Measurements from ENCODE around the gene RASAL1. TPM values are rescaled to one million over a fixed set of nuclear protein-coding genes. Genes with fewer than 3 reads are reported as not detected.
A peak's percentile ranks its signal among the peaks of the same experiment; 100 is the strongest.

RASAL1 gene
- total RNA-seq, 4 donors from 2014 or later: 1.7 TPM; not detected in 3

DNA sequence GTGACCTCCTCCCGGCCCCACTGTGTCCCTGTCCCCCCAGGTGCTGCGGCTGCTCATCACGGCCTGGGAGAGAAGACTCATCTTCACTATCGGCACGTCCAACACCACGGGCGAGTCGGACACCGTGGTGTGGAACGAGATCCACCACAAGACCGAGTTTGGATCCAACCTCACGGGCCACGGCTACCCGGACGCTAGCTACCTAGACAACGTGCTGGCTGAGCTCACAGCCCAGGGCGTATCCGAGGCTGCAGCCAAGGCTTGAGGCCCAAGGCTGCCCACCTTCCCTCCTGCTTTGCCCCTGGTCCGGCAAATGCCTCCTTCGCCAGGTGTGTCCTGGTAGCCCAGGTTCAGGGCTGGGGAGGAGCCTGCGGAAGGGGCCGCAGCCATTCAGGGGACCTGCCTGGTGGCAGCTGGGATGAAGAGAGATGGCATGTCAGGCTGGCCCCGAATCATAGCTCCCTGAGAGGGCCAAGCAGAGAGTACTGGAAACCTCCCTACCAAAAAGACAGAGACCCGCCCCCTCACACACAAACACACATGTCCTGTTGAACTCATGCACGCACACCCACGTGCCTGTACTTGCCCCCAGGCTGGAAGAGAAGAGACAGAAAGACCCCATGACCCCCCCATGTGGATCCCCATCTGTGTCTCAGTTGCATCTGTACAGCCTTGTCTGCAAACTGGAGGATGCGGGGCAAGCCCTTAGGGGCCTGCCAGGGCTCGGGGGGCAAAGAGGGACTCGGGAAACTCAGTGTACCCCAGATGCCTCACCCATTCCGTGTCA lies 38.7 kb downstream of the RASAL1 start:
- no peak for ATAC-seq
- 68 to 79% methylated on average over 4 of the region's 30 CpGs for WGBS, 2 donors (ENCODE audit: low coverage in 1 of 2)

DNA sequence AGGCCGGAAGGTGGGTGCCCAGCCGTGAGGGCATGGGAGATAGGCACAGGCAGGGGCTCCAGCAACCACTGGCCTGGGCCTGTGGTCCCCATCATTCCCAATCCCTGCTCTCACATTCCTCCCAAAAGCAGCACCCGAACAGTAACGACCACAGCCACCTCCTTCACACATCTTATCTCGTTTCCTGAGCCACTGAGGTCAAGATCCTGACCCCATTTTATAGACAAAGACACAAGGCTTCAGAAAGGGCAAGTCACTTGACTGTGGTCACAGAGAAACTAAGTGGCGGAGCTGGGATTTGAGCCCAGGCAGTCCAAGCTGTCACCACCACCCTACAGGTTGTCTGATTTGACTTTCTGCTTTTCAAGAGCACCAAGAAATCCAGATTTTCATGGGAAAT lies 40.2 kb downstream of the RASAL1 start:
- no peak for ATAC-seq
- peaks cover 79% of the 10 kb centered on the region for H3K27me3 ChIP-seq
- no peak overlapping the region for H3K27ac ChIP-seq
- no peaks in the 10 kb centered on the region for H3K9me3 ChIP-seq
- H3K4me1 ChIP-seq: peaks cover 0 to 19% (median 3%) of the 10 kb centered on the region in 3 donors
- H3K4me3 ChIP-seq: no peak overlapping the region
- no peak for TF ChIP-seq POLR2A (IDR thresholded peaks at IDR 0.05)
- TF ChIP-seq EP300 (IDR thresholded peaks at IDR 0.05): no peak
- no peak for TF ChIP-seq POLR2AphosphoS5 (IDR thresholded peaks at IDR 0.05)
- TF ChIP-seq, protein P1, sequence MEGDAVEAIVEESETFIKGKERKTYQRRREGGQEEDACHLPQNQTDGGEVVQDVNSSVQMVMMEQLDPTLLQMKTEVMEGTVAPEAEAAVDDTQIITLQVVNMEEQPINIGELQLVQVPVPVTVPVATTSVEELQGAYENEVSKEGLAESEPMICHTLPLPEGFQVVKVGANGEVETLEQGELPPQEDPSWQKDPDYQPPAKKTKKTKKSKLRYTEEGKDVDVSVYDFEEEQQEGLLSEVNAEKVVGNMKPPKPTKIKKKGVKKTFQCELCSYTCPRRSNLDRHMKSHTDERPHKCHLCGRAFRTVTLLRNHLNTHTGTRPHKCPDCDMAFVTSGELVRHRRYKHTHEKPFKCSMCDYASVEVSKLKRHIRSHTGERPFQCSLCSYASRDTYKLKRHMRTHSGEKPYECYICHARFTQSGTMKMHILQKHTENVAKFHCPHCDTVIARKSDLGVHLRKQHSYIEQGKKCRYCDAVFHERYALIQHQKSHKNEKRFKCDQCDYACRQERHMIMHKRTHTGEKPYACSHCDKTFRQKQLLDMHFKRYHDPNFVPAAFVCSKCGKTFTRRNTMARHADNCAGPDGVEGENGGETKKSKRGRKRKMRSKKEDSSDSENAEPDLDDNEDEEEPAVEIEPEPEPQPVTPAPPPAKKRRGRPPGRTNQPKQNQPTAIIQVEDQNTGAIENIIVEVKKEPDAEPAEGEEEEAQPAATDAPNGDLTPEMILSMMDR (IDR thresholded peaks at IDR 0.05): no peak
- no peaks in the 10 kb centered on the region for H3K36me3 ChIP-seq
- whole genome bisulfite sequencing, 2 donors (ENCODE audit: low coverage in 1 of 2): 45% methylated on average over 4 of the region's 6 CpGs; no CpG with 5 or more reads in 1 of the 2 donors

More for the DNA sequence above, 38.7 kb downstream of the RASAL1 start:
- Histone ChIP-seq H3K9me3 (no peaks in the 10 kb centered on the region), H3K36me3 (no peaks in the 10 kb centered on the region), H3K27me3 (peaks cover 79% of the 10 kb centered on the region), H3K4me1 (peaks cover 0 to 19% (median 3%) of the 10 kb centered on the region in 3 donors), H3K4me3 (no peak overlapping the region), H3K27ac (no peak overlapping the region)
- TF ChIP-seq POLR2A (IDR thresholded peaks at IDR 0.05): no peak
- no peak for TF ChIP-seq POLR2AphosphoS5 (IDR thresholded peaks at IDR 0.05)
- TF ChIP-seq EP300 (IDR thresholded peaks at IDR 0.05): no peak

DNA sequence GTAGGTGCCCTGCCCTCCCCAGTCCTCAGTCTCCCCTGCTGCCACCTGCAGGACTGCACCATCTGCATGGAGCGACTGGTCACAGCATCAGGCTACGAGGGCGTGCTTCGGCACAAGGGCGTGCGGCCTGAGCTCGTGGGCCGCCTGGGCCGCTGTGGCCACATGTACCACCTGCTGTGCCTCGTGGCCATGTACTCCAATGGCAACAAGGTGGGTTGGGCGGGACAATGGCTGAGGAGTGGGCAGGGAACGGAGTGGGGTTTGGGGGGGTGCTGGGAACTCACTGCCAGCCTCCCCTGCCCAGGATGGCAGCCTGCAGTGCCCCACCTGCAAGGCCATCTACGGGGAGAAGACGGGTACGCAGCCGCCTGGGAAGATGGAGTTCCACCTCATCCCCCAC lies 40.8 kb downstream of the RASAL1 start:
- no peaks in the 10 kb centered on the region for H3K9me3 ChIP-seq
- WGBS, 2 donors (ENCODE audit: low coverage in 1 of 2): 90 to 93% methylated on average over 4 to 5 of the region's 16 CpGs
- H3K4me3 ChIP-seq: no peak overlapping the region
- no peak overlapping the region for H3K27ac ChIP-seq
- ATAC-seq: no peak
- no peaks in the 10 kb centered on the region for H3K36me3 ChIP-seq
- TF ChIP-seq, protein P1 (IDR thresholded peaks at IDR 0.05): no peak
- TF ChIP-seq POLR2A (IDR thresholded peaks at IDR 0.05): no peak
- TF ChIP-seq EP300 (IDR thresholded peaks at IDR 0.05): no peak
- H3K27me3 ChIP-seq: peaks cover 79% of the 10 kb centered on the region
- H3K4me1 ChIP-seq: peaks cover 0 to 19% (median 3%) of the 10 kb centered on the region in 3 donors

DNA sequence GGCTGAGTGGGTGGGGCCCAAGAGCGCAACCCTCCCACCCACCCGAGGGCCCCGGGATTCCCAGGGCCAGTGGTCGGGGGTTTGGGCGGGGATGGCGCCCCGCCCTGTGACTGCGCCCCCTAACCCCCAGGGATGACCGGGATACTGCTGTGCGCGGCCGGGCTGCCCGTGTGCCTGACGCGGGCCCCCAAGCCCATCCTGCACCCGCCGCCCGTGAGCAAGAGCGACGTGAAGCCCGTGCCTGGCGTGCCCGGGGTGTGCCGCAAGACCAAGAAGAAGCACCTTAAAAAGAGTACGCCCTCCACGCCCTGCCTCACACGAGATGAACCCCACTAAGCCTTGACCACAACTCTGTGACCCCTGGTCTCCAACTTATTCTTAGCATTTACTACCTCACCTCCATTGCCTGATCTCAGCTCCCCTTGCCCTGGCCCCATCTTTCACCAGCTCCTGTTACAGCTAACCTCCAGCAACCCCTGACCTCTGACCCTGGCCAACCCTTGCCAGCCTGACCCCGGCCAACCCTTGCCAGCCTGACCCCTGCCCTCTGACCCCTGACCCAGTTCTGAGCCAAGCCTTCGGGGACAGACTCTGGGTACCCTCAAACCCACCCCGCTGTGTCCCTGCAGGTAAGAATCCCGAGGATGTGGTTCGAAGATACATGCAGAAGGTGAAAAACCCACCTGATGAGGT lies 42.0 kb downstream of the RASAL1 start:
- WGBS, 2 donors (ENCODE audit: low coverage in 1 of 2): 73 to 74% methylated on average over 3 to 6 of the region's 32 CpGs
- Histone ChIP-seq H3K9me3 (no peaks in the 10 kb centered on the region), H3K36me3 (no peaks in the 10 kb centered on the region), H3K27me3 (peaks cover 80% of the 10 kb centered on the region), H3K4me1 (peaks cover 0 to 15% (median 3%) of the 10 kb centered on the region in 3 donors), H3K27ac (peak overlapping the region in 2 of 4 donors; percentile 6 to 27), H3K4me3 (peak overlapping the region in 1 of 2 donors; percentile 4)
- TF ChIP-seq EP300 (IDR thresholded peaks at IDR 0.05) (no peak), POLR2A (IDR thresholded peaks at IDR 0.05) (no peak), POLR2AphosphoS5 (IDR thresholded peaks at IDR 0.05) (no peak)
- no peak for ATAC-seq

DNA sequence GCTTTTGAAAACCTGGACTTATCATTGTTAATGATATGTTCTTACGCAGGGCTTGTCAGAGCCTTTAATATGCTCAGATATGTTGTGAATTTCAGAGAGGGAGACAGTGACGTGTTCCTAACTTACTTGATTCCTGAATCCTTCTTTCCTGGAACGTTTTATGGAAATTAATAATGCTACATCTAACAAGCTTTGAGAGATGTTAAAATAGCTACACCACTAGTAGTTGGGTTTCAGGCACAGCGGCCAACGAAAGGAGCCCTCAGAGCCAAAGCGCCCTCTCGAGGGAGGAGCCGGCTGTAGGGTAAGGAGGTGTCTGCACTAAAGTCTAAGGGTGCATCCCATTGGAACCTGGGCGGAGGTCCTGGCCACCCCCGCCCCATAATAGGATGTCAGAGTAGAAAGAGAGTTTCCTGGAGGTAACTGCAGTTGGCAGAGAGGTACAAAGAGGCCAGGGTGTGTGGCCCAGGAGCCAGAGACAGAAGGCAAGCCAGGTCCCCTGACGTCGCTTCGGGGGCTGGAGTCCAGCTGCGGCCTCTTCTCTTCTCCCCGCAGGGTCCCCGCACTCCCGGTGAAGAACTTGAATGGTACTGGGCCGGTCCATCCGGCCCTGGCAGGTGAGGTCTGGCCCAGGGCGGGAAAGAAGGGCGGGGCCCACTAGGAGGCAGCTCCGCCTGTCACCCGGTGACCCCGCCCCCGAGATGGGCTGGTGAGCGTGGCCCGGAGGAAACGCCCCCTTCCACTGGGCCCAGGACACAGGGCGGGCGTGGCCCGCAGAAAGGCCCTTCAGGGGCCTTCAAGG lies 42.8 kb downstream of the RASAL1 start:
- peak; percentile 54 for ATAC-seq
- peaks cover 81% of the 10 kb centered on the region for H3K27me3 ChIP-seq
- TF ChIP-seq POLR2AphosphoS5 (IDR thresholded peaks at IDR 0.05): no peak
- TF ChIP-seq EP300 (IDR thresholded peaks at IDR 0.05): no peak
- TF ChIP-seq POLR2A (IDR thresholded peaks at IDR 0.05): no peak
- TF ChIP-seq, protein P1 (IDR thresholded peaks at IDR 0.05): peak in 1 of 4 experiments; percentile 8
- H3K4me3 ChIP-seq: peak overlapping the region in 1 of 2 donors; percentile 4
- peaks cover 0 to 8% (median 0%) of the 10 kb centered on the region in 3 donors for H3K4me1 ChIP-seq
- H3K9me3 ChIP-seq: no peaks in the 10 kb centered on the region
- peak overlapping the region in 2 of 4 donors; percentile 6 to 27 for H3K27ac ChIP-seq
- H3K36me3 ChIP-seq: no peaks in the 10 kb centered on the region
- WGBS, 2 donors (ENCODE audit: low coverage in 1 of 2): 17 to 35% methylated on average over 7 to 8 of the region's 31 CpGs
